Memory B cell (primary cell): ENCODE data around the gene ITGBL1.
A peak's percentile ranks its signal among the peaks of the same experiment; 100 is the strongest.

Source experiments
- ATAC-seq: fragments of 150-1000 bp; cut with Tn5 transposase; 2 replicates; pipeline ENCODE4 v1.10.0; 2021; ENCODE audit warnings: low read depth, mild to moderate bottlenecking, moderate library complexity
- DNase-seq, 2 donors: peaks; one replicate each; pipeline ENCODE4 v3.0.0; 2022; ENCODE audit warnings: low spot score in 2 of 2
- H3K27ac Mint-ChIP-seq: one replicate; pipeline ENCODE4 v1.8.0; 2022; ENCODE audit warnings: mild to moderate bottlenecking, moderate library complexity, mixed read lengths
- H3K27me3 Mint-ChIP-seq: one replicate; pipeline ENCODE4 v1.8.0; 2022; ENCODE audit warnings: mixed read lengths
- H3K36me3 Mint-ChIP-seq: one replicate; pipeline ENCODE4 v1.8.0; 2022; ENCODE audit warnings: mild to moderate bottlenecking, mixed read lengths
- H3K4me1 Mint-ChIP-seq: one replicate; pipeline ENCODE4 v1.8.0; 2022; ENCODE audit warnings: mixed read lengths
- H3K4me3 Mint-ChIP-seq: one replicate; pipeline ENCODE4 v1.8.0; 2022; ENCODE audit warnings: mild to moderate bottlenecking, moderate library complexity, mixed read lengths
- H3K9me3 Mint-ChIP-seq: one replicate; pipeline ENCODE4 v1.8.0; 2022; ENCODE audit warnings: mixed read lengths

ITGBL1 gene

DNA sequence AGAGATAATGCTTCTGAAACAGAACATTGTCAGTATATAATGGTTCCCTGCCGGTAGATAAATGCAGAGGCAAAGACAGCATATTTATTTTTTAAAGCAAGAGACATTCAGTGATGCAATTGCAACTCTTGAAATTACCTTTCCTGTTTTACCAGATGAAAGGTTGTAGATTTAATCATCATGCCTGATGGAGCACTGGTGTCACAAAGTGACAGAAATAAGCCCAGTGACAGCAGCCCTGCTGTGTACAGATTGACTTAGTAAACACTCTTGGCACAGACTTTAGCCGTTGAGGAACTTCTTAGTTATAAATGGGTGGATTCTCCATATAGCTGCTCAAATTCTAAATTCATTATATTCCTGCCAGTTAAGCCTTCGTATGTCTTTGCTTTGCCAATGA is 172.5 kb downstream of the ITGBL1 start:
- Mint-ChIP-seq H3K4me1 (peaks cover 26% of the 10 kb centered on the region), H3K27me3 (no peaks in the 10 kb centered on the region), H3K36me3 (no peaks in the 10 kb centered on the region), H3K9me3 (no peaks in the 10 kb centered on the region), H3K27ac (peak overlapping the region; percentile 91), H3K4me3 (no peak overlapping the region)
- no peak for DNase-seq
- no peak for ATAC-seq

DNA sequence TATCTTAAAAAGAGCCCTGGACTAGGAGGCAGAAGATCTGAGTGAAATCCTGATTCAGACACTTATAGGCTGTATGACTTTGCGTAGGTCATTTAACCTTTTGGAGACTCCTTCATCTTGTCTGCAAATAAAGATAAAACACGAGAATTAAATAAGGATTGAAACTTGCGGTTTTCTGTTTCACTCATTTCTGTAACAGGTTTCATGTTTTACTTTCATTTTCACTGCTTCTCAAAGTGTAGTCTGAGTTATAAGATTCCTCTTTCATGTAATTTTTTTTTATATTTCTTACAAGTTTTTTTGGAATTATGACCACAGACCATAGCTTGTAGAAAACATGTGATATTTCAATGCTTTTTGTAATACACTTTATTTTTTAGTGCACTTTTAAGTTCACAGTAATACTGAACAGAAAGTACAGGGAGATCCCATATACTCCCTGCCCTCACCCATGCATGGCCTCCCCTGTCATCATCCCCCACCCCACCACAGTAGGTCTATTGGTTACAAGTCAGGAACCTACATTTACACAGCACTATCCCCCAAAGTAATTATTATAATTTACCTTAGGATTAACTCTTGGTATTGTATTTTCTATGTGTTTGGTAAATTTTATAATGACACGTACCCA is 174.6 kb downstream of the ITGBL1 start:
- Mint-ChIP-seq H3K27me3 (no peaks in the 10 kb centered on the region), H3K27ac (peak overlapping the region; percentile 69), H3K36me3 (no peaks in the 10 kb centered on the region), H3K4me3 (peak overlapping the region; percentile 79), H3K9me3 (no peaks in the 10 kb centered on the region), H3K4me1 (peaks cover 26% of the 10 kb centered on the region)
- DNase-seq (no peak), ATAC-seq (peak; percentile 77)

DNA sequence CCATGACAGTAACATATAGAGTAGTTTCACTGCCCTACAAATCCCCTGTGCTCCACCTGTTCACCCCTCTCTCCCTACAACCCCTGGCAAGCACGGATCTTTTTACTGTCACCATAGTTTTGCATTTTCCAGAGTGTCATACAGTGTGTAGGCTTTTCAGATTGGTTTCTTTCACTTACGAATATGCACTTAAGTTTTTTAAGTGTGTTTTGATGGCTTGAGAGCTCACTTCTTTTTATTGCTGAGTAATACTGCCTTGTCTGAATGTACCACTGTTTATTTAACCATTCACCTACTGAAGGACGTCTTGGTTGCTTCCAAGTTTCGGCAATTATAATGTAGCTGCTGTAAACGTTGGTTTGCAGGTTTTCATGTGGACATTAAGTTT is 175.1 kb downstream of the ITGBL1 start:
- Mint-ChIP-seq H3K4me1 (peaks cover 26% of the 10 kb centered on the region), H3K27ac (peak overlapping the region; percentile 69)

DNA sequence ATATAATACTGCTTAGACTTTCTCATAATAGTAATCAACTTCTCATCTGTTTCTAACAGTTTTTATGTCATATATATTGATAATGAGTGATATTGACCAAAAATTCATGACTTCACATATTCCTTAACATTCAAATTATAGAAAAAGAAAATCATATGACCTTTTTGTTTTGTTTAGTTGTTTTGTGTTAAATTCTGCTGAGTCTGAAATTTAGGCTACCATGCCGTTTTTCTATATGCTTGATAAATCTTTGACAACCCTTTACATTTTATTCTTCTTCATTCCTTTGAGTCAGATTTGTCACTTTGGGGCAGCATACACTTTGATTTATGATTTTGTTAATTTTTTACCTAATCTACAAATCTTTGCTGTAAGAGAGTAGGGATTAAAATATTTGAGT is 176.4 kb downstream of the ITGBL1 start:
- Mint-ChIP-seq H3K4me1 (peaks cover 21% of the 10 kb centered on the region), H3K27ac (no peak overlapping the region), H3K27me3 (no peaks in the 10 kb centered on the region), H3K36me3 (no peaks in the 10 kb centered on the region), H3K9me3 (no peaks in the 10 kb centered on the region), H3K4me3 (no peak overlapping the region)
- DNase-seq (no peak), ATAC-seq (no peak)

More for the DNA sequence above, 175.1 kb downstream of the ITGBL1 start:
- Mint-ChIP-seq H3K4me3 (peak overlapping the region; percentile 79), H3K36me3 (no peaks in the 10 kb centered on the region), H3K27me3 (no peaks in the 10 kb centered on the region), H3K9me3 (no peaks in the 10 kb centered on the region)
- ATAC-seq, result peak; percentile 20
- no peak for DNase-seq

DNA sequence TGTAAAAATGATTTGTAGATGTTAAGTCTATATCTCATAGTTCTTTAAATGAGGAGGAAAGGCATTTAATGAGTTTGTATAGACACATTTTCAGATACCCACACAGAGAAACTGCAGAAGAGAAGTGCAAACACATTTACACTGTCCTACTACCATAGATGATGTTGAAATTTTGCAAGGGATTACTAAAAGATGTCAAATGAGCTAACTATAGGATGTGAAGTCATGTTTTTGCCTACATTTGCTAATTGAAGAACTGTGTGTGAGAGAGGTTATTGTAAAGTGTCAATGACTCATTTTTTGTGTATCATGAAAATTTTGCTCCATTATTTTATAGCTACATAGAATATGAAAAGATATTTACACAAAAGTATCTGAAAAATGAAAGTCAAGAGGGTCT is 178.9 kb downstream of the ITGBL1 start:
- Mint-ChIP-seq H3K27ac (no peak overlapping the region), H3K4me1 (peaks cover 9% of the 10 kb centered on the region), H3K36me3 (no peaks in the 10 kb centered on the region), H3K9me3 (no peaks in the 10 kb centered on the region), H3K4me3 (no peak overlapping the region), H3K27me3 (no peaks in the 10 kb centered on the region)
- no peak for ATAC-seq
- no peak for DNase-seq

DNA sequence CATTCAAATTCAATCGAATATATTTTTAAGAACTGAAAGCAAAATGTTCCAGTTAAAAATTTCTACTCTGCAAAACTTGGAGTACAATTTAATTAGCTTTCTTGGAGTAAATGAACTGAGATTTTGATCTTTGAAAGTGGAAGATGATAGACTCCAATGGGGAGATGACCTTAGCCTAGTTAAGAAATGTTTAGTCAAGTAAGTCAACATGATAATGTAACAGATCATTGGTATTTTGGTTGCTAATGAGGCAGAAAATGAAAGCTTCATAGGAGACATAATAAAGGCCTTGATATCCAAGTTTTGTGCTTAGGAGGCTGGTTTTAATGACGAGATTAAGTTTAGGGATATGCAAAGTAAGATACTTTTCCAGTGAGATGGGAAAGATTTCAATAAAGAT is 181.7 kb downstream of the ITGBL1 start:
- Mint-ChIP-seq H3K36me3 (no peaks in the 10 kb centered on the region), H3K4me1 (no peaks in the 10 kb centered on the region), H3K9me3 (no peaks in the 10 kb centered on the region), H3K27ac (no peak overlapping the region), H3K27me3 (no peaks in the 10 kb centered on the region), H3K4me3 (no peak overlapping the region)
- ATAC-seq, result no peak
- DNase-seq, result no peak

DNA sequence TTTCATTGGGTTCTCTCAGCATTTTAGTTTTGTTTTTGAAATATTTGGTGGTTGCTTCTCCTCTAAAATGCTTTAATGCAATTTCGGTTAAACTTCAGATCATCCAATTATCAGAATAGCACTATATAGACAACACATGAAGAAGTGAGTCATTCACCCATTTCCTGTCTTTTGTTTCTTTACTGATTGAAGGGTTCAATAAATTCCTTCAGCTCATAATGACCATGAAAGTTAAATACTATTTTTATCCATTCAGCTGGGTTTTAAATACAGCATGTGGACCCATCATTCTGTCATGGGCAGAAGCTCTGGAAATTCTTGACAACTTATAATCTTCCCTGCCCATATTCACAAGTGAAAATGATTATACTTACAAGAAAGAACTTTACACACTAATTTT is 187.2 kb downstream of the ITGBL1 start:
- Mint-ChIP-seq H3K9me3 (no peaks in the 10 kb centered on the region), H3K27me3 (peaks cover under 1% of the 10 kb centered on the region), H3K36me3 (no peaks in the 10 kb centered on the region), H3K4me1 (no peaks in the 10 kb centered on the region), H3K4me3 (no peak overlapping the region), H3K27ac (no peak overlapping the region)
- DNase-seq (no peak), ATAC-seq (no peak)

DNA sequence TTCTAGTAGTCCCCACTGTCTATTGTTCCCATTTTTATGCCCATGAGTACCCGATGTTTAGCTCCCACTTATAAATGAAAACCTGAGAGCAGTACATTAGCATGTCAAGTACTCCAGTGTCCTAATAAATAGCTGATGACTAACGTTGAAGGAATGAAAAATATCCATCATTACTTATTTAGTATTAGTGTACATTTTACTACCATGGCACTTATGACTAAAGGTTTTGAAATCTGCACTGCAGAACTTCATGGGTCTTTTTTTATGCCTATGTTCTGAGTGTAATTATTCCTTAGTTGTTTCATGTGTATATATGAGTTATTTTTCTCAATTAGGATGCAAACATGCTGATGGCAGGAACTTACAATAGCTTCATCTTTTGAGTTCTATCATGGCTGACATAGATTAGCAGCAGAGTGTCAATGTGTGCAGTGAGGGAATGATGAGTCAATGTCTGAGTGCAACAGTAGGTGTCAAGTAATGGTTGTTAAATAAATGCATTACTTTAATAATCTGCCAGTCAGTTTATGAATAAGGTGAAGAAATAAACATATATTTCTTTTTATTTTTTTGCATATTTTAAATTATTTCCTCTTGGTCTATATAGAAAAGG is 188.4 kb downstream of the ITGBL1 start:
- H3K36me3 Mint-ChIP-seq, result no peaks in the 10 kb centered on the region
- H3K27me3 Mint-ChIP-seq, result peaks cover 5% of the 10 kb centered on the region
- H3K4me3 Mint-ChIP-seq, result no peak overlapping the region
- H3K27ac Mint-ChIP-seq, result no peak overlapping the region
- DNase-seq (no peak), ATAC-seq (no peak)
- peaks cover 1% of the 10 kb centered on the region for H3K9me3 Mint-ChIP-seq
- no peaks in the 10 kb centered on the region for H3K4me1 Mint-ChIP-seq

DNA sequence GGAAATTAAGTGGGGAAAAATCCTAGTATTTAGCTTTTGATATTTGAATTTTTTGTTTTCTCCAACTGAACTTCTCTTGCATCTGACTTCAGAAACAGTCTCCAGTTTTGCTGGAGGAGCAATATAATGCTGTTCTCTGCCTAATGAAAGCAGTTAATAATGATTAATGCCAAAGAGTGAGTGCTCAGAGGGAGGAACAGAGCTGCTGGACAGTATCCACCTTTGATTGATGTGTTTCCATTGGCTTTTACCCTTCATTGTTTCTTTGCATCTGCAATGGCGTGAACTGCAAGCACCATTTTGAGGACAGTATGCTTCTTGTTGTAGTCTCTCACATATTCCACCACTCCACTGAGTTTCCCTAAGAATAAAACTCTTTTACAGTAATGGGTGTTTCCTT is 193.4 kb downstream of the ITGBL1 start:
- H3K36me3 Mint-ChIP-seq, result no peaks in the 10 kb centered on the region
- peaks cover 5% of the 10 kb centered on the region for H3K27me3 Mint-ChIP-seq
- DNase-seq (no peak), ATAC-seq (no peak)
- H3K27ac Mint-ChIP-seq, result no peak overlapping the region
- H3K4me3 Mint-ChIP-seq, result no peak overlapping the region
- no peaks in the 10 kb centered on the region for H3K4me1 Mint-ChIP-seq
- H3K9me3 Mint-ChIP-seq, result peaks cover 1% of the 10 kb centered on the region

DNA sequence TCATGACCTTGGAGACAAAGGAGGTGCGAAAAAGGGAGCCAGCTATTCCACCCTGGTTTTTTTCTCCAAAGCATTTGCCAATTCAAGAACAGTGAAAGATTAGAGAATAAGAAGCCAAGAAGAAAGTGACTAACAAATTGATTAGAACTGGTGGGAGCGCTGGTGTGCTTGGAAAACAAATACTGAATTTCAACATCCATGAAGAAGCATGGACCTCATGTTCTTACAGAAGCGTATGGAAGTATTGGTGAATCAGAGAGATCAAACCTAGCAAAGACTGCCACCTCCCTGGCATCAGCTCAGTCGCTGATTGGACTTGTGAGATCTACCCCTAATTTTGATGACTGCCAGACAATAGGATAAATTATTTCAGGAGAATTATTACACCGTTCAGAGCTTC is 195.3 kb downstream of the ITGBL1 start:
- no peaks in the 10 kb centered on the region for H3K36me3 Mint-ChIP-seq
- no peak overlapping the region for H3K4me3 Mint-ChIP-seq
- peaks cover under 1% of the 10 kb centered on the region for H3K4me1 Mint-ChIP-seq
- H3K27ac Mint-ChIP-seq, result no peak overlapping the region
- H3K9me3 Mint-ChIP-seq, result peaks cover 1% of the 10 kb centered on the region
- H3K27me3 Mint-ChIP-seq, result peaks cover 5% of the 10 kb centered on the region
- ATAC-seq (no peak), DNase-seq (no peak)

DNA sequence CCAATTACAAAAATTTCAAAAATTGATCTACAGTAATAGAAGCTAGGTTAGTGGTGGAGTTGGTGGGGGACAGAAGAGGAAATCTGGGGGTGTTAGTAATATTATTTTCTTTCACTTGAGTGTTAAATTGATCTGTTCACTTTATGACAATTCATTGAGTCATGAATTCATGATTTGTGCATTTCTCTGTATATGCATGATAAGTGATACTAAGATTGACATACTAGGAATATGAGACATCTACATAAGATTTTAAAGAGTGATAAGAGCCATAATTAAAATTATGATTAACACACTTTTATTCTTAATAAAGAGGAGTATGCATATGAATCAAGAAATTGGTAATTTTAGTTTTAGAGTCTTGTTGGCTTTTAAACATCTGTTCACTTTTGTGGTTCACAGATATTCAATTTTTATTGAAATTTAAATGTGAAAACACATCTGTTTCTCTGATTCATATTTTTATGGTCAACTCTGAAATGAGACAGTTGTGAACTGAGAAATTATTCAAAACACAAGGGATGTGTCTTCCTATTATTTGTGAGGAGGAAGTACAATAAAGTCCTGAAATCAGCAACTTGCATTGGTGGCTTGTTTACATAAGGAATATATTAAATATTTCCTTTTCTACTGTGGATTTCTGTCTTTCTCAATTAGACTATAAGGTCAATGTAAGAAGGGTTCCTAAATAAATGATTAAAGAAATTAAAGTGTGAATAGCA is 196.5 kb downstream of the ITGBL1 start:
- no peak for DNase-seq
- H3K27ac Mint-ChIP-seq, result no peak overlapping the region
- no peak overlapping the region for H3K4me3 Mint-ChIP-seq
- ATAC-seq, result no peak
- H3K27me3 Mint-ChIP-seq, result peaks cover 5% of the 10 kb centered on the region
- H3K9me3 Mint-ChIP-seq, result peaks cover 1% of the 10 kb centered on the region
- peaks cover 3% of the 10 kb centered on the region for H3K4me1 Mint-ChIP-seq
- H3K36me3 Mint-ChIP-seq, result no peaks in the 10 kb centered on the region

DNA sequence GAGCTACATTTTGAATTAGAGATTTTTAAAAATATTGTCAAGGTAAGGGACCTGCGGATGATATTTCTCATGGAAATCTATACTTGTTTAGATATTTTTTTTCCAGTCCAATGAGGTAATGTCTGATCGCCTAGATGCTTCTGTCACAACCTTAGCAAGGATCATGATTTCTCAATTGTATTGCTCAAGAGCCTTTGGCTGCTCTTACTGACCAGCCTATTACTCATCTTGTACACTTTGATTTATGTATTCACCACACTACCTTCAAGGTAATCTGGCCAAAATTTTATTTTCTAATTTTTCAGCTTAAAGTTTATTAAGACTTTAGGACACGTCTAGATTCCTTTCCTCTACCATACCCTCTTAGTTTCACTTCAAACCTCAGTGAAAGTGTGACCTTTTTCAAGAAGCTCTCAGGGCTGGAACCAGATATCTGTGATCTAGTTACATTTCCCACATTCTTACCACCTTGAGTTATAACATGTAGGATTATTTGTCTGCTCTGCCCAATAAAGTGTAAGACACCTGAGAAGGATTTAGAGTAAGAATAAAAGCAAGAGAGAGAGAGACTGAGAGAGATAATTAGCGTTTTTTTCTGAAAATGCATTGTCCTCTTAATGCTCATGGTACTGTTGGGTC is 197.1 kb downstream of the ITGBL1 start:
- DNase-seq (no peak), ATAC-seq (no peak)
- H3K4me3 Mint-ChIP-seq, result no peak overlapping the region
- no peak overlapping the region for H3K27ac Mint-ChIP-seq
- H3K4me1 Mint-ChIP-seq, result peaks cover 3% of the 10 kb centered on the region
- no peaks in the 10 kb centered on the region for H3K36me3 Mint-ChIP-seq
- peaks cover 5% of the 10 kb centered on the region for H3K27me3 Mint-ChIP-seq
- H3K9me3 Mint-ChIP-seq, result peaks cover 1% of the 10 kb centered on the region

DNA sequence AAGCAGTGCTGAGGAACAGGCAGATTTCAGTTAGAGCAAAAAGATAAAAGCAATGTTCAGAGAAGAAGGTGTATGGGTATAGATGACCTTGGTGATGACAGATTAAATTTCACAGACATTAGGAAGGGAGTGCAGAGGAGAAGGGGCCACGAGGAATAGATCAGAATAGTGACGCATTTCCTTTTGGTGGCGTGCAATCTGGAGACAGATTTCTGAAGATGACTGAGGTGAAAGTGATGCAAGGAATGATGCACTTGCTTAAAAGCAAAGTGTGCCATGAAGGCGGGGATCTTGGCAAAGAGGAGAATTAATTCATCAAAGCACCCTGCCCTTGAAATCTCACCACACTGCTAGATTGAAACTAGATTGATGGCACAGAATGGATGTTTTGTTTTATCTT is 202.4 kb downstream of the ITGBL1 start:
- Mint-ChIP-seq H3K9me3 (no peaks in the 10 kb centered on the region), H3K27me3 (no peaks in the 10 kb centered on the region), H3K4me3 (no peak overlapping the region), H3K4me1 (peaks cover 10% of the 10 kb centered on the region), H3K36me3 (no peaks in the 10 kb centered on the region), H3K27ac (no peak overlapping the region)
- DNase-seq, result no peak
- ATAC-seq, result no peak

DNA sequence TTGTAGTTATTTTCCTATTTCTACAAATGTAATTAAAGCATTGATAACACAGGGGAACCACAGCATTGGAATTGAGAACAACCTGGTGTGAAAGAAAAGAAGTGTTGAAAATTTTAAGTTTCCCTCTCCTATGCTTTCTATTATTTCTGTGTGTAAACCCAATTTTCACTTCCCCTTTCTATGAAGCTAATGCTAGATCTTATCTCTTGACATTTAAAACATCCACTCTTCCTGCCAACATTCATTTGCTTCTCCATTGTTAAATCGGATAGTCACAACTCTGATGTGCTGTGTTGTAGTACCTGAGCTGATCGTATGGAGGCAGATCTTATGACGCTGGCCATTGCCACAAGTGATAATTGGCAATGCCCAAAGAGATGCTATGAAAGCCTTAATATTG is 203.0 kb downstream of the ITGBL1 start:
- DNase-seq (no peak), ATAC-seq (peak; percentile 71)
- no peak overlapping the region for H3K27ac Mint-ChIP-seq
- H3K27me3 Mint-ChIP-seq, result no peaks in the 10 kb centered on the region
- H3K4me3 Mint-ChIP-seq, result no peak overlapping the region
- H3K9me3 Mint-ChIP-seq, result no peaks in the 10 kb centered on the region
- H3K4me1 Mint-ChIP-seq, result peaks cover 10% of the 10 kb centered on the region
- no peaks in the 10 kb centered on the region for H3K36me3 Mint-ChIP-seq
